HG03280 (cell line): ENCODE results near the gene SRRT.
"Not testable (repeated sequence)": the region's sequence is repeated elsewhere in the genome, so short reads cannot be mapped to it uniquely, and the experiment has no call there.

ENCODE experiments used
- ATAC-seq: cut with Tn5 transposase; IDR thresholded peaks from one replicate; pipeline ENCODE4 v1.9.1; 2021; ENCODE audit warnings: mild to moderate bottlenecking, moderate library complexity; ENCODE audit not compliant: unreplicated experiment

The SRRT gene

GRCh38 chr7:100893910-100894721, 19.2 kb downstream of the SRRT start:
- ATAC-seq = no peak

DNA sequence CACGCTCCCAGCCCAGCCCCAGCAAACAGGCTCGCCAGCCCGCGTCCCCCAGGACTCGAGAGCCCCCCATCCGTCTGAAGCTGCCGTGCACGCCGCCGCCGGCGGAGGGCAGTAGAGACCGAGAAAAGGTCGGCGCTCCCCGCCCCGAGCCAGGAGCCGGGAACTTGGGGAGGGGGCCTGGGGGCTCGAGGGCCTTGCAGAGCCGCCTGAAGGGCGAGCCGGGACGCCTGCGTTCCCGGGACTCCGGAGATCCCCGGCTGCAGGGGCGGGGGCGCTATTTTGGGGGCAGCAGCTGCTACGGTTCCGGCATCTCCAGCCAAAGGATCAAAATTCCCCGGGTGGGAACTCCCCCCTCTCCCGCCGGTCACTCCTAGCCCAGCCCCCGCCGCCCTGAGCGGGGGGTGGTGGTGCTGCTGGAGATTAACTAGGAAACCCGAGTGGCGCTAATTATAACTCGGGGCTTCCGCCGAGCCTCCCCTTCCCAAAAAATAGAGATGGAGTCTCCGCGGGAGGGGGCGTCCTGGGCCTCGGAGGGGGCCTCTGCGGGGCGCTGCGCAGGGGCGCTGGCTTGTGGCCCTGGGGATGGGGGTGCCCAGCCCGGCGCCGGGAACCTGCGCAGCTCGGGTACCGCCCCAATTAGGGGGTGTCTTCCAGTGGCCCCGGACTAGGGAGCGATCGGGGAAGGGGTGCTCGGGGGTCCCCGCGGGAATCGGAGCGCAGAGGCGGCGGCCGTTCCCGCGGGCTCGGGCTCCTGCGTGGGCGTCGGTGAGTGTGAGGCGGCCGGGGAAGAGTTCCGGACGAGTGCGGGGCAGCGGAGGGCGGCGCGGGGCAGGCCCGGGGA, 20.2 kb downstream of the SRRT start:
- no peak for ATAC-seq

DNA sequence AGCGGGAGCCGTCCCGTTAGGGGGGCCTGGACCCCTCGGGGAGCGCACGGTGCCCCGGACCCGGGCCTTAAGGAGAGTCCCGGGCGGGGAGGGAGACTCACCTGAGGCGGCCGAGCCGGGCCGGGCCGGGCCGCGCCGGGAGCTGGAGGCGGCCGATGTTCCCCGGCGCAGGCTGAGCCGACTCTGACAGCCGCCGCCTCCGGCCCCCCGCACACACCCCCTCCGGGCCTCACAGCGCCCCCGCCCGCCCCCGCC, 20.7 kb downstream of the SRRT start, which contains the start of gene ACHE:
Gene ACHE, minus strand, starts transcription at position 188 of the 255 bp plus-strand sequence. CDS start 1,656 bp downstream, outside the sequence.
- no peak for ATAC-seq

GRCh38 chr7:100895956-100896731, 21.2 kb downstream of the SRRT start:
- ATAC-seq = no peak

- ATAC-seq = no peak
These were observed 22.1 kb downstream of the SRRT start for GRCh38 chr7:100896732-100897608.

DNA sequence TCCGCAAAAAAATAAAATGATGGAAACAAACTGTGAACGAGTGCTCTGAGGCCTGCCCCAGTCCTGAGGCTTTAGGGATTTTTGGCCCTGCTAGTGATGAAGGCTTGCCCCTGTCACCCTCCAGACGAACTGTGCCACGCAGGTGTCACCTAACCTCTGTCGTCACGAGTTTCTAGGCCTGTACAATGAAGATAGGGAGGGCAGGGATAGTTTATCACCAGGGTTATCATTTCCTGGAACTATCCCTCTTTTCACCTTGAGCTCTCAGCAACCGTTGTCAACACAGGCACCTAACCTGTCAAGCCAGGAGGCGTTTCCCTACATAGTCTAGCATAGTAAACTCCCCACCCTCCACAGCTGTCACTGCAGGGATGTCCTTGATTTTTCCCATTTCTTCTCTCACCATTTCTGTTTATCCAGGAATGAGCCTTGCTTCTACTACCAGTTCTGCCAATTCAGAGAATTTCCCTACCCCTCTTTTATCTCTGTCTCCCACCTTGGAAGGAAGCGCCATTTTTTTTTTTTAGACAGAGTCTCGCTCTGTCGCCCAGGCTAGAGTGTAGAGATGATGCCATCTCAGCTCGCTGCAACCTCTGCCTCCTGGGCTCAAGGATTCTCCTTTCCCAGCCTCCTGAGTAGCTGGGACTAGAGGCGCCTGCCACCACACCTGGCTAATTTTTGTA, 23.0 kb downstream of the SRRT start:
- ATAC-seq = no peak

GRCh38 chr7:100899432-100899831, 24.5 kb downstream of the SRRT start:
- ATAC-seq = no peak

DNA sequence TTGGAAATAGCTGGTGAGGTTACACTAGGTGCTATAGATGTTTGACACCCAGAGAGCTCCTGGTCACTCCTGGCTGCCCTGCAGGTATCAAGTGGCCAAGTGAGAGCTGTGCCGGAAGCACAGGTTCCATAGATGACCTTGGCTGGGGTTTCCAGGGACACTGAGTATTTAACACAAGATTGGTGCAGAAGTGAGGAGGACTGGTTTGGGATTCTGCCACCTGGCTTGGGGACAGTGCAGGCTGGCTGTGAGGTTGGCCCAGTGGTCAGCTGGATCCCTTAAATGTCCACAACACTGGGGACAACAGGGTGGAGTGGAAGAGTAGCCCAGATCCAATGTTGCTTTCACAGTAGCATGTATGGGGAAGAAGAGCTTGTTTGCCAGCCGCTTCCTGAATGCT, 26.1 kb downstream of the SRRT start:
- ATAC-seq = no peak

DNA sequence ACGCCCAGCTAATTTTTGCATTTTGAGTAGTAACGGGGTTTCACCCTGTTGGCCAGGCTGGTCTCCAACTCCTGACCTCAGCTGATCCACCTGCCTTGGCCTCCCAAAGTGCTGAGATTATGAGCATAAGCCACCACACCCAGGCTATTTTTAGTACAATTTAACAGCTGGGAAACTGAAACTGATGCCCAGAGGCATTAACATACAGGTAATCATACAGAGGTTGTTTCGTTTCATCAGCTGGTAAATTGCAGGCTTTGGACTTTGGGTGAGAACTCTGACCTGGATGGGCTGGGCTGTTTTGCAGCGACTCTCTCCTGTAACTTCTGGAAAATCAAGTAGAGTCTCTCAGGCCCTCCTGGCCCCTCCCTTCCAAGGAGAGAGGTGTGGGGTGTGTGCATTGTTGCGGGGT, 27.0 kb downstream of the SRRT start:
- ATAC-seq = no peak

GRCh38 chr7:100902638-100903037, 27.7 kb downstream of the SRRT start:
- no peak for ATAC-seq

DNA sequence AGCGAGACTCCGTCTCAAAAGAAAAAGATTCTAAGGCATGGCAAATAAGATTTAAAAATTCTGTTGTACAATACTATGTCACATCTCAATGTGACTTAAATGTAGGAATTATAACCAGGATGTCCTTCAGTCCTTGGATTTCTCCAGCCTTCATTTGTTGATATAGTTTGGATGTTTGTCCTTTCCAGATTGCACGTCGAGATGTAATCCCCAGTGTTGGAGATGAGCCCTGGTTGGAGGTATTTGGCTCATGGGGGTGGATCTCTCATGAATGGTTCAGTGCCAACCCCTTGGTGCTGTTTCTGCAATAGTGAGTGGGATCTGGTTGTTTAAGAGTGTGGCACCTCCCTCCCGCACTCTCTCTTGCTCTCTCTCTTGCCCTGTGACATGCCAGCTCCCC, 33.6 kb downstream of the SRRT start:
- no peak for ATAC-seq

GRCh38 chr7:100910443-100910842, 35.5 kb downstream of the SRRT start:
- not testable (repeated sequence) for ATAC-seq

DNA sequence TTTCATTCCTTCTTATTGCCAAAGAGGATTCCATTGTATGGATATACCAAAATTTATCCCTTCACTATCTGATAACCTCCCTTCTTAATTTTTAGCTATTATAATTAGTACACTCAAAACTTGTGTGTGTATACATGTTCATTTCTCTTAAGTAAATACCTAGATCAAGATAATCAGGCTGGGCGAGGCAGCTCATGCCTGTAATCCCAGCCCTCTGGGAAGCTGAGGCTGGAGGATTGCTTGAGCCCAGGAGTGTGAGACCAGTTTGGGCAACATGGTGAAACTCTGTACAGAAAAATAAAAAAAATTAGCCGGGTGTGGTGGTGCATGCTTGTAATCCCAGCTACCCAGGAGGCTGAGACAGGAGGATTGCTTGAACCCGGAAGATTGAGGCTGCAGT, 36.6 kb downstream of the SRRT start:
- no peak for ATAC-seq

DNA sequence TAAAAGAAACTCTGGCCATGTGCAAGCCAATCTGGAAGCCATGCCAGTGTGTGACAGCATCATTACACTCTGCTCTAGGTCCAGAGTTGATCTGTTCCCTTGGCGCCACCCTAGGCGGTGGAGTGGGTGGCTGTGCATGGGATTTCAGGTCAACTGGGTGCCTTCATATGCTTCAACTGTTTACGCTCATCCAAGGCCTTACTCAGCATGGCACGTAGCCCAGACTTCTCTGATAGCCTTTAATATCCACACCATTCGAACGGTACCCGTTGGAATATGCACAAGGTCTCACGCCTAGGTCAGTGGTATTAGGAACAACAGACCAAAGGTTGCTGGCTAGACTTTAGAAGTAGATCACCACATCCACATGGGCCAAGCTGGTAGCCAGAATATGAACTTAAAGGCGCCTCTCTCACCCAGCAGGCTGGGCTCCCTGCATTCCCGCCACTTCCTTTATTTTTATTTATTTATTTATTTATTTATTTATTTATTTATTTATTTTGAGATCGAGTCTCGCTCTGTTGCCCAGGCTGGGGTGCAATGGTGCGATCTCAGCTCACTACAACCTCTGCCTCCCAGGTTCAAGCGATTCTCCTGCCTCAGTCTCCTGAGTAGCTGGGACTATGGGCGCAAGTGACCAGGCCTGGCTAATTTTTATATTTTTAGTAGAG, 39.4 kb downstream of the SRRT start:
- ATAC-seq = no peak

DNA sequence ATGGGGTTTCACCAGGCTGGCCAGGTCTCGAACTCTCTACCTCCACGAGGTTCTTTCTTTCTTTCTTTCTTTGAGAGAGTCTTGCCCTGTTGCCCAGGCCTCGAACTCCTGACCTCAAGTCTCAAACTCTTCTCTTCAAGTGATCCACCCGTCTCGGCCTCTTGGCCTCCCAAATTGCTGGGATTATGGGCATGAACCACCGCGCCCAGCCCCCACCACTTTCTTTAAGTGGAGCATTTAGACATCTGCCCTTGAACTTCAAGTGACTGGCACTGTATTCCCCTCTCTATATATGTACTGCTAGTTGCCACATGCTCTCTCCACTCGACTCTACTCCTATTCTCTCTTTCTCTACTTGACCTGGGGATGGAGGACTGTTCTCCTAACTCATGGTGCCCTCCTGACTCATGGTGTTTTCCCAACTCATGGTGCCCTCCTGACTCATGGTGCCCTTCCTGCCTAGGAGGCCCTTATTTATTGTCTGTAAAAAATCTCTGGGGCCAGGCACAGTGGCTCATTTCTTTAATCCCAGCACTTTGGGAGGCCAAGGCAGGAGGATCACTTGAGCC, 40.1 kb downstream of the SRRT start:
- ATAC-seq = no peak

DNA sequence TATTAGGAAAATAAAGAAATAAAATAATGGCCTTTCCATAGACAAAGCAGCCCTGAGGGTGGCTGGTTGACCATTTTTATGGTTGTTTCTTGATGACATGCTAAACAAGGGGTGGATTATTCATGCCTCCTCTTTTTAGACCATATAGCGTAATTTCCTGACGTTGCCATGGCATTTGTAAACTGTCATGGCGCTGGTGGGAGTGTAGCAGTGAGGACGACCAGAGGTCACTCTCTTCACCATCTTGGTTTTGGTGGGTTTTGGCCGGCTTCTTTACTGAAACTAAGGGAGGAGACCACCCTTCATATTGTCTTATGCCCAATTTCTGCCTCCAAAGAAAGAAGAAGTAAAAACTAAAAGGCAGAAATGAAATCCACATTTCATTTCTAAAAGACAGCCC, 44.4 kb downstream of the SRRT start:
- not testable (repeated sequence) for ATAC-seq

GRCh38 chr7:100919779-100920437, 45.0 kb downstream of the SRRT start:
- not testable (repeated sequence) for ATAC-seq

- ATAC-seq = no peak
These were observed 46.1 kb downstream of the SRRT start for GRCh38 chr7:100921039-100921438.
